ENCODE data around the gene CETP.

CETP gene, protein sequence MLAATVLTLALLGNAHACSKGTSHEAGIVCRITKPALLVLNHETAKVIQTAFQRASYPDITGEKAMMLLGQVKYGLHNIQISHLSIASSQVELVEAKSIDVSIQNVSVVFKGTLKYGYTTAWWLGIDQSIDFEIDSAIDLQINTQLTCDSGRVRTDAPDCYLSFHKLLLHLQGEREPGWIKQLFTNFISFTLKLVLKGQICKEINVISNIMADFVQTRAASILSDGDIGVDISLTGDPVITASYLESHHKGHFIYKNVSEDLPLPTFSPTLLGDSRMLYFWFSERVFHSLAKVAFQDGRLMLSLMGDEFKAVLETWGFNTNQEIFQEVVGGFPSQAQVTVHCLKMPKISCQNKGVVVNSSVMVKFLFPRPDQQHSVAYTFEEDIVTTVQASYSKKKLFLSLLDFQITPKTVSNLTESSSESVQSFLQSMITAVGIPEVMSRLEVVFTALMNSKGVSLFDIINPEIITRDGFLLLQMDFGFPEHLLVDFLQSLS

DNA sequence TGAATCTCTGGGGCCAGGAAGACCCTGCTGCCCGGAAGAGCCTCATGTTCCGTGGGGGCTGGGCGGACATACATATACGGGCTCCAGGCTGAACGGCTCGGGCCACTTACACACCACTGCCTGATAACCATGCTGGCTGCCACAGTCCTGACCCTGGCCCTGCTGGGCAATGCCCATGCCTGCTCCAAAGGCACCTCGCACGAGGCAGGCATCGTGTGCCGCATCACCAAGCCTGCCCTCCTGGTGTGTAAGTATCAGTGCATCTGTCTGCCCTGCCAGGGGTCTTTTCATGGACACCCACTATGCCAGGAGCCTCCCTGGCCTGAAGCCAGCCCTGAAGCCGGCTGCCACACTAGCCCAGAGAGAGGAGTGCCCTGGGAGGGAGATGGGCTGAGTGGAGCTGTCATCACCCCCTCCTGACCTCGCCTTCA, at the start of gene CETP:
Gene CETP (plus strand): TSS at position 100 of the 431 bp plus-strand sequence. CDS start 30 bp downstream, at position 130.
- no peak for DNase-seq (ENCODE audit: low read depth)
- no peak within 1 kb of the TSS for H3K4me3 ChIP-seq (ENCODE audit: low read depth, low read length)
- TF ChIP-seq, protein P1, sequence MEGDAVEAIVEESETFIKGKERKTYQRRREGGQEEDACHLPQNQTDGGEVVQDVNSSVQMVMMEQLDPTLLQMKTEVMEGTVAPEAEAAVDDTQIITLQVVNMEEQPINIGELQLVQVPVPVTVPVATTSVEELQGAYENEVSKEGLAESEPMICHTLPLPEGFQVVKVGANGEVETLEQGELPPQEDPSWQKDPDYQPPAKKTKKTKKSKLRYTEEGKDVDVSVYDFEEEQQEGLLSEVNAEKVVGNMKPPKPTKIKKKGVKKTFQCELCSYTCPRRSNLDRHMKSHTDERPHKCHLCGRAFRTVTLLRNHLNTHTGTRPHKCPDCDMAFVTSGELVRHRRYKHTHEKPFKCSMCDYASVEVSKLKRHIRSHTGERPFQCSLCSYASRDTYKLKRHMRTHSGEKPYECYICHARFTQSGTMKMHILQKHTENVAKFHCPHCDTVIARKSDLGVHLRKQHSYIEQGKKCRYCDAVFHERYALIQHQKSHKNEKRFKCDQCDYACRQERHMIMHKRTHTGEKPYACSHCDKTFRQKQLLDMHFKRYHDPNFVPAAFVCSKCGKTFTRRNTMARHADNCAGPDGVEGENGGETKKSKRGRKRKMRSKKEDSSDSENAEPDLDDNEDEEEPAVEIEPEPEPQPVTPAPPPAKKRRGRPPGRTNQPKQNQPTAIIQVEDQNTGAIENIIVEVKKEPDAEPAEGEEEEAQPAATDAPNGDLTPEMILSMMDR (IDR thresholded peaks at IDR 0.05; ENCODE audit: insufficient read depth, low read depth, low read length, missing control alignments), result no peak

DNA sequence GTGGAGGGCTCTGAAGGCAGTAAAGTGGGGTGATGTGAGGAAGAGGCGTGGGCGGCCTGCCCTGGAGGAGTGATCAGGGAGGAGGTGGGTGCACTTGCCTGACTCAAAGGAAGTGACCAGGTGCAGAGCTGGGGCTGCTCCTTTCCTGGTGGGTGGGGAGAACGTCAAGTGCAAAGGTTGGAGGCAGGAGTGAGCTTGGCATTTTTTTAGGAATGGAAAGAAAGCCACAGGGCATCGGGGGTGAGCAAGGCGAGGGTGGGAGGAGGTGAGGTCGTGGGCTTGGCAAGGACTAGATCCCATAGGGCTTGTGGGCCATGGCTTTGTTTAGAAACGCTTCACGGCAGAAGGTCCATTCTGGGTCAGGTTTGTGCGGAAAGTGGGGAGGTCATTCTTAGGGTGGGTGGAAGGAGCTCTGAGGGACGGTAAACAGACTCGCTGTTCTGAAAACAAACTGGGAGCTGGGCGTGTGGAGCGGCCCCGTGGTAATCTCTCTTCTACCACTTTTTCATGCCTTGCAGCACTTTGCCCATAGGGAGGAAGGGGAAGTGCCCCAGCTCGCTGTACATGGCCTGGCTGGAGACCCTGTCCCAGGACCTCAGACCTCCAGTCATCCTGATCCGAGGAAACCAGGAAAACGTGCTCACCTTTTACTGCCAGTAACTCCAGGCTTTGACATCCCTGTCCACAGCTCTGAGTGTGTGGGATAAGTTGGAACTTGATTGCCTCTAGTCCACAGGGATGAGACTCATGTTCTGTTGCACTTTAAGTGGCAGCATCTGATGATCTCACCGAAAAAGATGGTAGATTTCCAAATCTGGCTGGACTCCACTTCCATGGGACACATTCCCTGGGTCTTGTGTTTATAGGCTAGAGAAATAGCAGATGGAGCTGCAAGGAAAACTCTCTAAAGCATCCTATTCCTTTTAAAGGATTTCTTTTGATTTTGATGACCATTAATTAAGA, 48.7 kb upstream of the CETP start:
- TF ChIP-seq, protein P1 (IDR thresholded peaks at IDR 0.05; ENCODE audit: insufficient read depth, low read depth, low read length, missing control alignments), result no peak
- DNase-seq (ENCODE audit: low read depth), result no peak
- H3K4me3 ChIP-seq (ENCODE audit: low read depth, low read length), result no peak overlapping the region

DNA sequence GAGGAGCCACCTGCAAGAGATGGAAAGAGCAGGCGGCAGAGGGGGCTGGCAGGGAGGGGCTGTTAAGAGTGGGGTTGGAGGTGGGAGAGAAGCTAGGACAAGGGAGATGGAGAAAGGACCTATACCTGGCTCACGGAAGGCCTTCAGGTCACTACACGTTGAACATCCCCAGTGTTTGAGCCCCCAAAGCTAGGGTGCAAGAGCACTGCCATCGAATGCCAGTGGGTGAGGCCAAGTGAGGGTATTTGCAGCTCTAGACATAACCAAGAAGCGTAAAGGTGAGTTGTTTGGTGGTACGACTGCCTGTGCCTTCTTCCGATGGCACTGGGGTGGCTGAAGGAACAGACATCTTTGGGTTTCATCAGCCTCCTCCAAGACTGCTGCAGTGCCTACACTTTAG, 46.9 kb upstream of the CETP start:
- TF ChIP-seq, protein P1 (IDR thresholded peaks at IDR 0.05; ENCODE audit: insufficient read depth, low read depth, low read length, missing control alignments), result no peak
- no peak overlapping the region for H3K4me3 ChIP-seq (ENCODE audit: low read depth, low read length)
- no peak for DNase-seq (ENCODE audit: low read depth)

DNA sequence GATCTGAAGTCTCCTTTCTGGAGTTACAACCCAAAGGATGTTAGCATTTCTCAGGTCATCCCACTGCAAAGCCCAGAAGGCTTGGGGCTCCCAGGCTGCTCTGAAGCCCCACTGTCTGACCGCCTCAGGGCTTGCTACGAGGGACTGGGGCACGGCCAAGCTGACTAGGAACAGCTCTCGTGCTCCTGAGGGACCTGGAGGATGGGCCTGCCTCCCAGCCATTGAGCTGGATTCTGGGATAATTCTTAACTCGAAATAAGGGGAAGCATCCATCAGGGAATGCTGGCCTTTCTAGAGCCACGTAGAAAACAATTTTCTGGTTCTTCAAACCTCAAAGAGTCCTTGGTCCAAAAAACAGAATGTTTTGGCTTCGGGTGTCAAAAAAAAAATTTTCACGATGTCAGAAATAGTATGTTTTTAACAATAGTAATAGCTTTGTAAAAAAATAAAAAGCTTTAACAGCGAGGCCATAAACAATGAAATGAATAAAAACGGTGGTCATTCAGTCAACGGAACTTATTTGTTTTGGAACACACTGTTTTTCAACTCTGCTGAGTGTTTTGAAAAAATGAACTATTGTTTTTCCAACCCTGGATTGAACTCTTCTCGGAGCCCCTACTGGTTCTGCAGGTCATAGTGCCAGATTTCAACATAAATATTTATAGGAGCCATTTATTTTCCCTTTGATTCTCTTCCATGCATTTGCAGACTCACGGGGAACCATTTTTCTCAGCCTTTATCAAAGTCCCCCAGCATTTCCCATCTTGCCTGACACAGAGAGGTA, 46.2 kb upstream of the CETP start:
- TF ChIP-seq, protein P1 (IDR thresholded peaks at IDR 0.05; ENCODE audit: insufficient read depth, low read depth, low read length, missing control alignments), result no peak
- DNase-seq (ENCODE audit: low read depth), result no peak
- no peak overlapping the region for H3K4me3 ChIP-seq (ENCODE audit: low read depth, low read length)

DNA sequence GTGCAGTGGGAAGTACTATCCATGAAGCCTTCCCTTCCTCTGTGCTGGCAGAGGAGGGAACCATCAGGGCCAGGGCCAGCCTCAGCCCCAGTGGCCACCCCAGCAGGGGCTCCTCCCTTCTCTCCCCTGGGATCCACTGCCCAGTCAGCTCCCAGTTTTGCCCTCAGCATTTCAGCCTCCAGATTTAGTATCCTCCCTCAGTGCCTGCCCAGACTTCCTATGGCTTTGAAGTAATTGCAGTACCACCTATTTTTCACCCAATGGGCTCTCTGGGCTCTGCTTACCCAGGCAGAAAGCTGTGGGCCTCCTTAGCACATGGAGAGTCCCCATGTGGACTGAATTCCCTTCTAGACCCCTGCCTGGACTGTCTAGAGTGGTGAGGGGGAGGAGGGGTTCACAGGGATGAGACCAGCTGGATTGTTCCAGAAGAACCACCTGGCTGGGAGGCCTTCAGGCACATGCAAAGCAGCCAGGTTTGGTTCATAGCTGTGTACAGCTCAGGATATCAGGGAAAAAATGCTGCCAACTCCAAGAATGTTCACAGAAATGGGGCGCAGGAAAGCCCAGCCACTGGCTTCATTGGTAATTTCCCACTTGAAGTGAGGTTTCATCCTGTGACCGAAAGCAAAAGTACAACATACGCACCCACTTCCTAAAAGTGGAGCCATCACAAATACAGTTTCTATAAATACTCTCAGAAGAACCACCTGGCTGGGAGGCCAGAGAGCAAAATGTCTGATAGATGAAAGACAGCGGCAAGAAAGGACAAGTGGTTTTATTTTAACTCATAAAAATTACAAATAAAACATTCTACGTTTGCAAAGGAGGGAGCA, 45.0 kb upstream of the CETP start:
- DNase-seq (ENCODE audit: low read depth), result peak; percentile 87
- TF ChIP-seq, protein P1 (IDR thresholded peaks at IDR 0.05; ENCODE audit: insufficient read depth, low read depth, low read length, missing control alignments), result no peak
- H3K4me3 ChIP-seq (ENCODE audit: low read depth, low read length), result peak overlapping the region; percentile 33; the same call in 1 of the 2 replicates

All from GM12865 (cell line).